GM06990 (cell line): ENCODE results near the gene ABI3BP.

Experiments
- DNase-seq: peaks from one replicate; pipeline ENCODE4 v3.0.0-alpha.2; 2011; ENCODE audit not compliant: insufficient read length; ENCODE audit errors: extremely low read depth
- H3K27me3 ChIP-seq: replicated peaks from 2 replicates; pipeline ENCODE4 v1.6.0; 2011; ENCODE audit warnings: low read length; ENCODE audit not compliant: control insufficient read depth, insufficient read depth
- H3K36me3 ChIP-seq: 2 replicates; pipeline ENCODE4 v1.5.1; 2011; ENCODE audit warnings: low read length; ENCODE audit not compliant: control insufficient read depth, insufficient read depth
- H3K4me3 ChIP-seq: replicated peaks from 2 replicates; pipeline ENCODE4 v1.5.1; 2011; ENCODE audit warnings: low read depth, mild to moderate bottlenecking, control low read depth, low read length
- CTCF ChIP-seq: IDR thresholded peaks from 2 replicates; pipeline ENCODE4 v1.5.1; 2011; ENCODE audit warnings: low read length, control low read depth, mild to moderate bottlenecking, inconsistent platforms; ENCODE audit not compliant: insufficient read depth, poor library complexity, severe bottlenecking

Gene ABI3BP

GRCh38 chr3:100779480-100779879 lies 213.7 kb downstream of the ABI3BP start:
- no peak overlapping the region for H3K4me3 ChIP-seq
- no peaks in the 10 kb centered on the region for H3K36me3 ChIP-seq
- no peak for TF ChIP-seq CTCF
- no peaks in the 10 kb centered on the region for H3K27me3 ChIP-seq
- no peak for DNase-seq

GRCh38 chr3:100777271-100777670 lies 215.9 kb downstream of the ABI3BP start:
- no peak for TF ChIP-seq CTCF
- Histone ChIP-seq H3K36me3 (no peaks in the 10 kb centered on the region), H3K27me3 (no peaks in the 10 kb centered on the region)

GRCh38 chr3:100776746-100777145 lies 216.5 kb downstream of the ABI3BP start:
- no peak overlapping the region for H3K4me3 ChIP-seq
- H3K36me3 ChIP-seq = no peaks in the 10 kb centered on the region
- DNase-seq = no peak
- no peaks in the 10 kb centered on the region for H3K27me3 ChIP-seq
- TF ChIP-seq CTCF = peak; percentile 32

More at GRCh38 chr3:100777271-100777670, 215.9 kb downstream of the ABI3BP start:
- no peak for DNase-seq
- no peak overlapping the region for H3K4me3 ChIP-seq

- Histone ChIP-seq H3K4me3 (no peak overlapping the region), H3K36me3 (no peaks in the 10 kb centered on the region), H3K27me3 (no peaks in the 10 kb centered on the region)
- DNase-seq = no peak
- TF ChIP-seq CTCF = no peak
Observed at GRCh38 chr3:100776097-100776729, 217.0 kb downstream of the ABI3BP start.

- no peaks in the 10 kb centered on the region for H3K27me3 ChIP-seq
- no peak for TF ChIP-seq CTCF
- H3K36me3 ChIP-seq = no peaks in the 10 kb centered on the region
- DNase-seq = no peak
- H3K4me3 ChIP-seq = no peak overlapping the region
Observed at GRCh38 chr3:100775669-100776068, 217.6 kb downstream of the ABI3BP start.

- no peak for DNase-seq
- TF ChIP-seq CTCF = no peak
- Histone ChIP-seq H3K36me3 (no peaks in the 10 kb centered on the region), H3K4me3 (no peak overlapping the region), H3K27me3 (no peaks in the 10 kb centered on the region)
Observed at GRCh38 chr3:100775226-100775625, 218.0 kb downstream of the ABI3BP start.
